ENCODE measurements around the gene TFB1M.
"Not testable (repeated sequence)": the region's sequence is repeated elsewhere in the genome, so short reads cannot be mapped to it uniquely, and the experiment has no call there.

The TFB1M gene

DNA sequence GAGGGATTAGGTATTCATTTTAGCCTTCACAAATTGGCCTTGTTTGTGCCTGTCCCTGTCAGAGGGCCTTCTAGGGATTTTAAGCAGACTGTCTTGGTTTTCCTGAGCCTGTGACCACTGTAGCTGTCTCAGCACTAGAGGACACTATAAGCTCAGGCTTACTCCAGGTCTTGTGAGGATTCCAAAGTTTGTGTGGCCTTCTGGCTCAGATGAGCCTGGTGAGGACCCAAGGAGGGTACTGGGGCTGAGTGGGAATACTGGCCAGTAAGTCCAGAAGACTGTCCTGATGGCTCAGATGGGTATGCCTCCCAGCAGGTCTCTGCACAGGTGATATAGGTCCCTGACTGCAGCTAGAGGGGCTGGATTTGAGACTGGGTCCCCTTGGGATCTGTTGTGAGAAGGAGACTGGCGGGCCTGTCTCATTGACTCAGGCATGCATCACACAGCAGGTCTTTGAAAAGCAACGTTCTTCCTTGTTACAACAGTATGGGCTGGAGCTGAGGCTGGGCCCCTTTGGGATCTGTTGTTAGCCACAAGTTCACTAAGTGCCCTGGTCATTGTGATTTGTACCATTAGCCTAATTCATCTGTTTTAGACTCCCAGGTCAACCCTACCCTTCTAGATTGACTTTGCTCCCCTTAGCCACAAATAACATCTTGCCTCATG is 26.3 kb upstream of the TFB1M start:
- peak; percentile 35 for DNase-seq (ENCODE audit: low read depth)

DNA sequence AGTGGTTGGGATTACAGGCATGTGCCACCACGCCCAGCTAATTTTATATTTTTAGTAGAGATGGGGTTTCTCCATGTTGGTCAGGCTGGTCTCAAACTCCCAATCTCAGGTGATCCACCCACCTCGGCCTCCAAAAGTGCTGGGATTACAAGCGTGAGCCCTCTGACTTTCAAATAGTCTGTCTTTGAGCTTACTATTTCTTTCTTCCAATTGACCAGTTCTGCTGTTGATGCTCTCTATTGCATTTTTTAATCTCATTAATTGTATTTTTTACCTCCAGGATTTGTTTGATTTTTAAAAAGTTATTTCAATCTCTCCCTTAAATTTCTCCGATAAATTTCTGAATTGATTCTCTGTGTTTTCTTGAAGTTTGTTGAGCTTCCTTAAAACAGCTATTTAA is 25.6 kb upstream of the TFB1M start:
- DNase-seq (ENCODE audit: low read depth); H3K4me3 ChIP-seq (ENCODE audit: control insufficient read depth, low read depth, low read length): not testable (repeated sequence)

More for the DNA sequence above, 26.3 kb upstream of the TFB1M start:
- no peak overlapping the region for H3K4me3 ChIP-seq (ENCODE audit: control insufficient read depth, low read depth, low read length)
- TF ChIP-seq CTCF (IDR thresholded peaks at IDR 0.05; ENCODE audit: control insufficient read depth, insufficient read depth, low read depth, low read length, missing control alignments): peak; percentile 93

- H3K4me3 ChIP-seq (ENCODE audit: control insufficient read depth, low read depth, low read length); DNase-seq (ENCODE audit: low read depth): not testable (repeated sequence)
Measured at GRCh38 chr6:155338237-155338636, 24.0 kb upstream of the TFB1M start.

- TF ChIP-seq CTCF (IDR thresholded peaks at IDR 0.05; ENCODE audit: control insufficient read depth, insufficient read depth, low read depth, low read length, missing control alignments): no peak
- DNase-seq (ENCODE audit: low read depth): no peak
- no peak overlapping the region for H3K4me3 ChIP-seq (ENCODE audit: control insufficient read depth, low read depth, low read length)
Measured at GRCh38 chr6:155335265-155335664, 21.0 kb upstream of the TFB1M start.

DNA sequence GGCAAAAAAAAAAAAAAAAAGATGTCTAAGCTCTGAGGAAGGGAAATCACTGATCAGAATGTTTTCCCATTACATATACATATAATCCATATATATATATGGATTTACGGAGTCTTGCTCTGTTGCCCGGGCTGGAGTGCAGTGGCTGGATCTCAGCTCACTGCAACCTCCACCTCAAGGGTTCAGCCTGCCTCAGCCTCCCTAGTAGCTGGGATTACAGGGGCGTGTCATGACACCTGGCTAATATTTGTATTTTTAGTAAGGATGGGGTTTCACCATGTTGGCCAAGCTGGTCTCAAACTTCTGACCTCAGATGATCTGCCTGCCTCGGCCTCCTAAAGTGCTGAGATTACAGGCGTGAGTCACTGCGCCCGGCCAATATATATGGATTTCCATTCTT is 19.8 kb upstream of the TFB1M start:
- not testable (repeated sequence) for H3K4me3 ChIP-seq (ENCODE audit: control insufficient read depth, low read depth, low read length); DNase-seq (ENCODE audit: low read depth)

DNA sequence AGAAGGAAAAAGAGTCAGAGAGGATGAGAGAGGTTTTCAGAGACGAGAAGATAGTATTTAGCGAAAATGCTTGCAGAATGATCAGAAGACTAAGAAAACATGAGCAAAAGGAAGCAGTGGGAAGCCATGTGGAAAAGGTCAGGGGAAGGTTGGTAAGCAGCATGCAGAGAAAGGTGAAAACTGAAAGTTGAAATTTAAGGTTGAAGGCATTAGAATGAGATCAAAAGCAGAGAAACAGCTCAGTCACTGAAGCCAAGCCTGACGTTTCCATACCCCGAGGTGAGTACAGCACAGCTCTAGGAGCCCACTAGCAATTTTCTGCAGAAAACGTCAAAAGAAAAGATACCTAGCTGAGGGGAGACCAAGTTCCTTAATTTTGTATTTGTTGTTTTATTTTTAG is 19.1 kb upstream of the TFB1M start:
- no peak for DNase-seq (ENCODE audit: low read depth)
- no peak for TF ChIP-seq CTCF (IDR thresholded peaks at IDR 0.05; ENCODE audit: control insufficient read depth, insufficient read depth, low read depth, low read length, missing control alignments)

DNA sequence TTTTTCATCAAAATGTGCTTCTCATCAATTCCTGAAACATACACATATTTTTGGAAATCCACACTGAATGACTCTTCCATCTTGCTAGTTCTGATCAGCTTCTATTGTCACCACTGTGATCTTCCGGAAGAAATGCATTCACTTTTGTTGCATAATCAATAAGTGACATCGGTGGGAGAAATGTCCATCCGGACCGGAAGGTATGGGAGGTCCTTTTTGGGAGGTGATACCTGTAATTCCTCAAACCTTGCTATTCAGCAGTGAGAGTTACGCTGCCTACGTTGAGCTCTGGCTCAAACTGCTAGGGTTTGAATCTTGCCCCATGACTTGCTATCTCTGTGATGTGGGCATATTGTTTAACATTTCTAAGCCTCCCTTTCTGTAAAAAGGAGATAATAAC is 16.6 kb upstream of the TFB1M start:
- TF ChIP-seq CTCF (IDR thresholded peaks at IDR 0.05; ENCODE audit: control insufficient read depth, insufficient read depth, low read depth, low read length, missing control alignments): no peak
- no peak for DNase-seq (ENCODE audit: low read depth)
- H3K4me3 ChIP-seq (ENCODE audit: control insufficient read depth, low read depth, low read length): no peak overlapping the region

More for the DNA sequence above, 19.1 kb upstream of the TFB1M start:
- H3K4me3 ChIP-seq (ENCODE audit: control insufficient read depth, low read depth, low read length): no peak overlapping the region

GRCh38 chr6:155330133-155330734 is 15.9 kb upstream of the TFB1M start:
- DNase-seq (ENCODE audit: low read depth): no peak
- no peak overlapping the region for H3K4me3 ChIP-seq (ENCODE audit: control insufficient read depth, low read depth, low read length)
- no peak for TF ChIP-seq CTCF (IDR thresholded peaks at IDR 0.05; ENCODE audit: control insufficient read depth, insufficient read depth, low read depth, low read length, missing control alignments)
